ENCODE results near the gene FCGR3B.
"Not testable (repeated sequence)": the region's sequence is repeated elsewhere in the genome, so short reads cannot be mapped to it uniquely, and the experiment has no call there.

The FCGR3B gene

DNA sequence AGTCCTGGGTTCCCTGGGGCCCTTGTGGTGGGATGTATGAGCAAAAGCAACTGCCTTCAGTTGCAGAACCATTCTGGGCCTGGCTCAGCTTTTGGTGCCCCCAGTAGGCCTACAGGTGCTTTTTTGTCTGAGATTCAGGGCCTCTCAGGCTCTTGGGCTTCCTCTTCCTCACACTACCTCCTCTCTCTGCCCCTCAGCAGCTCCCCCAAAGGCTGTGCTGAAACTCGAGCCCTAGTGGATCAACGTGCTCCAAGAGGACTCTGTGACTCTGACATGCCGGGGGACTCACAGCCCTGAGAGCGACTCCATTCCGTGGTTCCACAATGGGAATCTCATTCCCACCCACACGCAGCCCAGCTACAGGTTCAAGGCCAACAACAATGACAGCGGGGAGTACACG is 41.6 kb downstream of the FCGR3B start:
- not testable (repeated sequence) for DNase-seq (ENCODE audit: low spot score in 2 of 2); ATAC-seq (replicated peaks; ENCODE audit: extremely low read depth, poor library complexity, severe bottlenecking); H3K36me3 Mint-ChIP-seq (ENCODE audit: insufficient read depth); H3K9me3 Mint-ChIP-seq; H3K4me1 Mint-ChIP-seq; H3K4me3 Mint-ChIP-seq; H3K27me3 Mint-ChIP-seq; H3K27ac Mint-ChIP-seq (ENCODE audit: low read depth)

DNA sequence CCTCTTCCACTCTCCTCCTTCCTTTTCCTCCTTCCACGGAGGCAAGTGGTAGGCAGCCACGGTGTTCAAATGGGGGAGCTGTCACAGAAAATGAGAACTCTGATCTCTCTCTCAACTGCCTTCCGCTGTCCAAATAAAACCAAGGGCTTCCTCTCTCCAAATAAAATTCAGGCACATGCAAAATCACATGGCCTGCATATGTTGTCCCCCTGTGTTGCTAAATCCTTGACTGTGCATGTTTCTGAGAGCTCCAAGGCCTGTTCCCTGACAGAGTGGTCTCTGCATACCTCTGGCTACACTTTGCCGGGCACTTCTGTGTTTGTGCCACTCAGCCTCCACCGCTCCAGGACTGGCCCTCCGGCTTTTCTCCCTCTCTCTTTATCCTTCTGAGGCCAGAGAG is 42.4 kb downstream of the FCGR3B start:
- H3K9me3 Mint-ChIP-seq; H3K27ac Mint-ChIP-seq (ENCODE audit: low read depth); DNase-seq (ENCODE audit: low spot score in 2 of 2); H3K4me1 Mint-ChIP-seq; H3K36me3 Mint-ChIP-seq (ENCODE audit: insufficient read depth); H3K27me3 Mint-ChIP-seq; H3K4me3 Mint-ChIP-seq; ATAC-seq (replicated peaks; ENCODE audit: extremely low read depth, poor library complexity, severe bottlenecking): not testable (repeated sequence)

DNA sequence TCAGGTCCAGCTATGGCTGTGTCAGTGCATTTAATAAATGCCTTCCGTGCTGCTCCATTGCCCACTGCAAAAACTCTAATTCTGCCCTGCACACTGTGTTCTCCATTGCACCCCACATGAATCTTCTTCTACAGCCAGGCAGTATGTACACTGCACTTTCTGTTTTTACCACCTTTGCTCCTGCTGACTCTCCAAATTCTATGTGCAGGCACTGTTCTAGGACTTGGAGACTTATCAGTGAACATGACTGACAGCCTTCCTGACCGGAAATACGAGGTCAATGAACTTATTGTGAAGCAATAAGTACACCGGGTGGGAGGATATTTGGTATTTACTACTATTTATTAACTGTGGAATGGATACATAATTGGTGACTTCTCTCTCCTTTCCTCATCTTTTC is 48.1 kb downstream of the FCGR3B start:
- not testable (repeated sequence) for DNase-seq (ENCODE audit: low spot score in 2 of 2); H3K4me3 Mint-ChIP-seq; H3K36me3 Mint-ChIP-seq (ENCODE audit: insufficient read depth); ATAC-seq (replicated peaks; ENCODE audit: extremely low read depth, poor library complexity, severe bottlenecking); H3K4me1 Mint-ChIP-seq; H3K27ac Mint-ChIP-seq (ENCODE audit: low read depth); H3K27me3 Mint-ChIP-seq; H3K9me3 Mint-ChIP-seq

DNA sequence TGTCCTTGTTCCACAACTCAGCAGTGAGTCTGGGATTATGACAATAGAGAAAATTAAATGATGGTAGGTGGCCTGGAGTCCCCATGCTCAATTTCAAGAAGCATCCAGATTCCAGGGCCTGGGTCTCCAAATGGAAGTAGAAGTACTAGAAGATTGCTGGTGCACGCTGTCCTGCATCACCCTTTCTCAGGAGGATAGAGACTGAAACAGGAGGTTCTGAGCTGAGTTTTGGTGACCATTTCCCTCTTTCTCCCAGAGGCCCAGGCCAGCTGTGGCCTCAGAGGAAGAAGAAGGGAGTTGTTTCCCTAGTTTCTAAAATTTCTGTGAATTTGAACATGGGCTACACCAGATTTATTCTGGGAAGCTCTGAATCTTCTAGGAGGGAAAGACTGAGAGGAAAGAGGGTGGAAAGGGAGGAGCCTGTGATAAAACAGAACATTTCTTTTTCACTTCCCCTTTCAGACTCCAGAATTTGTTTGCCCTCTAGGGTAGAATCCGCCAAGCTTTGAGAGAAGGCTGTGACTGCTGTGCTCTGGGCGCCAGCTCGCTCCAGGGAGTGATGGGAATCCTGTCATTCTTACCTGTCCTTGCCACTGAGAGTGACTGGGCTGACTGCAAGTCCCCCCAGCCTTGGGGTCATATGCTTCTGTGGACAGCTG is 50.0 kb downstream of the FCGR3B start:
- not testable (repeated sequence) for H3K27ac Mint-ChIP-seq (ENCODE audit: low read depth); H3K27me3 Mint-ChIP-seq; H3K9me3 Mint-ChIP-seq; DNase-seq (ENCODE audit: low spot score in 2 of 2); H3K4me1 Mint-ChIP-seq; H3K4me3 Mint-ChIP-seq; H3K36me3 Mint-ChIP-seq (ENCODE audit: insufficient read depth); ATAC-seq (replicated peaks; ENCODE audit: extremely low read depth, poor library complexity, severe bottlenecking)

DNA sequence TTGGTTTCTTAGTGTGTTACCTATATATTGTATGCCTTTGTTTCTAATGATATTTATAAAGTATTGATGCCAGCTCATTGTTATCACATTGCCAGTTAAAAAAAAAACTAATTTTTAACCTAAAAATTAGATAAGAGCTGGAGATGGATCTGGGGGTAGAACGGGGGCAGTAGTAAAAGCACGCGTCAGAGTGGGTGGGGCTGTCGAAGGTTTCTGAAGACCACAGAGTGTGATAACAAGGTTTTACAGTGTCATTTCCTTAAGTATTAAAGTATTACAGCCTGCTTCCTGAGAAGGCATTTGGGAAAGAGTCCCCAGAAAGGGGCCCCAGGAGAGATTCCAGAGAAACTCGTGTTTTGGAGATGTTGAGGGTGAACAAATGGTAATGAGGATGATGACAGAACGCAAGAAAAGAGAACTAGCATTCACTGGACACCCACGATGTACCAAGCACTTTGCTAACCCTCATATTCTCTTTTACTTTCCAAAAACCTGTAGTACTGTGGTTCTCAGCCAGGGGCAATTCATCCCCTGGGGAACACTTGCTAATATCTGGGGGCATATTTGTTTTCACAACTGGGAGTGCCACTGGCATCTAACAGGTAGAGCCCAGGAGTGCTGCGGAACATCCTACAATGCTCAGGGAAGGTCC is 51.0 kb downstream of the FCGR3B start:
- not testable (repeated sequence) for H3K4me3 Mint-ChIP-seq; H3K36me3 Mint-ChIP-seq (ENCODE audit: insufficient read depth)
- peak; percentile 100 for ATAC-seq (replicated peaks; ENCODE audit: extremely low read depth, poor library complexity, severe bottlenecking)

DNA sequence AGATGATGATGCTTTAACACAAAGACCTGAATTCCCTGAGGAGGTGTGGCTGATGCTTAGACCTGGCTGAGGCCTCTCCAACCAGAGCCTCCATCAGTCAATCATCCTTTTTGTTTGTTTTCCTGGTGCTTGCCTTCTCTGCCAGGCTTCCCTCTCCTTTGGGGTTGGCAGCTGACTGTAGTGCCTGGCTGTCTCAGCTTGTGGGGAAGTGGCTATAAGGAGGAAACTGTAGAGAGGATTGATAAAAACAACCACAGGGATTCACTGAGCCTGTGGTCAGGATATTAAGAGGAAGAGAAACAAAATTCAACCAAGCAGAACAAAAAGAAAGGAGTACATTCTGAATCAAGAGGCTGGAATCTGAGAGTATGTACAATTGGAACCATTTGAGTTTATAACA is 54.3 kb downstream of the FCGR3B start:
- H3K27ac Mint-ChIP-seq (ENCODE audit: low read depth); ATAC-seq (replicated peaks; ENCODE audit: extremely low read depth, poor library complexity, severe bottlenecking); H3K4me1 Mint-ChIP-seq; H3K9me3 Mint-ChIP-seq; H3K27me3 Mint-ChIP-seq; H3K36me3 Mint-ChIP-seq (ENCODE audit: insufficient read depth); H3K4me3 Mint-ChIP-seq; DNase-seq (ENCODE audit: low spot score in 2 of 2): not testable (repeated sequence)

More for the DNA sequence above, 51.0 kb downstream of the FCGR3B start:
- H3K27me3 Mint-ChIP-seq; H3K27ac Mint-ChIP-seq (ENCODE audit: low read depth); H3K4me1 Mint-ChIP-seq; H3K9me3 Mint-ChIP-seq; DNase-seq (ENCODE audit: low spot score in 2 of 2): not testable (repeated sequence)
